GM12878 (cell line): ENCODE measurements around the gene ZBTB39. TPM values are rescaled to one million over a fixed set of nuclear protein-coding genes. Genes with fewer than 3 reads are reported as not detected.

Experiments
- ATF7 ChIP-seq: fragments of 450-650 bp; IDR thresholded peaks from 2 replicates; pipeline ENCODE4 v1.6.1; 2016; ENCODE audit warnings: low read depth, mild to moderate bottlenecking
- CHD2 ChIP-seq: IDR thresholded peaks from 2 replicates; pipeline ENCODE4 v1.6.1; 2011; ENCODE audit warnings: low read depth, low read length, improper control_type of control experiment, borderline replicate concordance
- EGR1 ChIP-seq, 2 experiments: IDR thresholded peaks; 1 replicate in 1 of 2; 2 replicates in 1 of 2; pipeline ENCODE4 v1.6.1; 2011 to 2012; ENCODE audit warnings: low read depth in 2 of 2, low read length in 2 of 2, borderline replicate concordance in 1 of 2, mild to moderate bottlenecking in 1 of 2, moderate library complexity in 1 of 2
- EP300 ChIP-seq, 2 experiments: fragments of 150-350 bp in 1 of 2; IDR thresholded peaks; 2 replicates each; pipeline ENCODE4 v1.6.1; 2011 to 2012; ENCODE audit warnings: low read depth in 2 of 2, low read length in 2 of 2, borderline replicate concordance in 1 of 2, improper control_type of control experiment in 1 of 2, inconsistent platforms in 1 of 2; ENCODE audit not compliant: control insufficient read depth in 1 of 2
- ESRRA ChIP-seq: IDR thresholded peaks from 2 replicates; pipeline ENCODE4 v1.6.1; 2012; ENCODE audit warnings: mild to moderate bottlenecking, low read length, improper control_type of control experiment
- GABPA ChIP-seq: IDR thresholded peaks from 2 replicates; pipeline ENCODE4 v1.6.1; 2014; ENCODE audit warnings: antibody characterized with exemption, low read depth, mild to moderate bottlenecking, inconsistent platforms
- HDAC2 ChIP-seq: fragments of 200-600 bp; sonication (generic); IDR thresholded peaks from 2 replicates; pipeline ENCODE4 v1.6.1; 2017
- IKZF2 ChIP-seq, 2 experiments: fragments of 450-650 bp; IDR thresholded peaks; 2 replicates each; pipeline ENCODE4 v1.6.1; 2017; ENCODE audit warnings: mild to moderate bottlenecking in 2 of 2, moderate library complexity in 2 of 2
- JUNB ChIP-seq: IDR thresholded peaks from 2 replicates; pipeline ENCODE4 v1.6.1; 2016; ENCODE audit warnings: antibody characterized with exemption, mild to moderate bottlenecking
- KLF5 ChIP-seq: fragments of 450-650 bp; IDR thresholded peaks from 2 replicates; pipeline ENCODE4 v1.6.1; 2014; ENCODE audit warnings: mild to moderate bottlenecking; ENCODE audit not compliant: partially characterized antibody
- MEF2B ChIP-seq: fragments of 450-650 bp; IDR thresholded peaks from 2 replicates; pipeline ENCODE4 v1.6.1; 2018; ENCODE audit warnings: mild to moderate bottlenecking, moderate library complexity; ENCODE audit not compliant: partially characterized antibody, poor library complexity, severe bottlenecking
- MTA2 ChIP-seq: fragments of 450-650 bp; IDR thresholded peaks from 2 replicates; pipeline ENCODE4 v1.6.1; 2016; ENCODE audit warnings: low read depth, mild to moderate bottlenecking, moderate library complexity
- NFYA ChIP-seq: IDR thresholded peaks from 2 replicates; pipeline ENCODE4 v1.6.1; 2011; ENCODE audit warnings: low read depth, mild to moderate bottlenecking, low read length, improper control_type of control experiment, borderline replicate concordance
- NR2C1 ChIP-seq: fragments of 450-650 bp; IDR thresholded peaks from 2 replicates; pipeline ENCODE4 v1.6.1; 2017; ENCODE audit warnings: antibody characterized with exemption, mild to moderate bottlenecking, moderate library complexity
- RAD21 ChIP-seq: IDR thresholded peaks from 2 replicates; pipeline ENCODE4 v1.6.1; 2011; ENCODE audit warnings: mild to moderate bottlenecking, low read depth, low read length, moderate library complexity; ENCODE audit not compliant: insufficient read depth
- SIN3A ChIP-seq: IDR thresholded peaks from 2 replicates; pipeline ENCODE4 v1.6.1; 2012; ENCODE audit warnings: low read depth, low read length, improper control_type of control experiment
- SMC3 ChIP-seq: IDR thresholded peaks from 2 replicates; pipeline ENCODE4 v1.6.1; 2011; ENCODE audit warnings: low read length, improper control_type of control experiment, borderline replicate concordance
- SP1 ChIP-seq: IDR thresholded peaks from one replicate; pipeline ENCODE4 v1.6.1; 2011; ENCODE audit warnings: low read depth, low read length
- SUZ12 ChIP-seq: fragments of 200-600 bp; sonication (generic); IDR thresholded peaks from one replicate; pipeline ENCODE4 v1.6.1; 2018; ENCODE audit warnings: antibody characterized with exemption, mild to moderate bottlenecking; ENCODE audit not compliant: unreplicated experiment
- TCF7 ChIP-seq: IDR thresholded peaks from 2 replicates; pipeline ENCODE4 v1.6.1; 2014; ENCODE audit warnings: antibody characterized with exemption, borderline replicate concordance
- WRNIP1 ChIP-seq: IDR thresholded peaks from 2 replicates; pipeline ENCODE4 v1.6.1; 2011; ENCODE audit warnings: low read depth, low read length, improper control_type of control experiment, borderline replicate concordance
- YBX1 ChIP-seq: fragments of 450-650 bp; IDR thresholded peaks from 2 replicates; pipeline ENCODE4 v1.6.1; 2016; ENCODE audit warnings: antibody characterized with exemption
- ZZZ3 ChIP-seq: IDR thresholded peaks from 2 replicates; pipeline ENCODE4 v1.6.1; 2011; ENCODE audit warnings: low read depth; ENCODE audit not compliant: control insufficient read depth, insufficient read length
- polyA plus RNA-seq, 11 experiments: library from polyadenylated mRNA; depleted of rRNA in 4 of 11; unstranded in 6 of 11; stranded (reverse) in 5 of 11; fragments of >200 nt; fragmentation: Nextera tagmentation in 4 of 11; fragmentation: Illumina TruSeq in 1 of 11; extraction: Ambion mirVana in 4 of 11; extraction: Trizol in 1 of 11; gene quantifications; 1 replicate in 1 of 11; 2 replicates in 10 of 11; pipeline versions ENCODE4 v1.2.1 to v1.2.3, GENCODE V29; 2011 to 2016; ENCODE audit warnings: inconsistent platforms in 2 of 11, missing spikeins in 2 of 11, low read depth in 1 of 11
- total RNA-seq, 4 experiments: library from RNA; depleted of rRNA in 3 of 4; stranded (reverse); fragments of >200 nt in 3 of 4; fragmentation: Illumina TruSeq in 1 of 4; extraction: Trizol in 1 of 4; gene quantifications; 2 replicates each; pipeline versions ENCODE4 v1.2.1 to v1.2.3, GENCODE V29; 2013 to 2021
- TF ChIP-seq, protein P1 (sequence below), 3 experiments: IDR thresholded peaks in 2 of 3; conservative IDR thresholded peaks in 1 of 3; 2 replicates each; pipeline ENCODE4 v1.5.1; 2011; ENCODE audit warnings: low read depth in 3 of 3, low read length in 3 of 3, mild to moderate bottlenecking in 3 of 3, control low read depth in 2 of 3, moderate library complexity in 2 of 3, inconsistent platforms in 1 of 3, mixed read lengths in 1 of 3; ENCODE audit not compliant: control insufficient read depth in 2 of 3, insufficient read depth in 1 of 3; ENCODE audit errors: extremely low read depth in 1 of 3
- TF ChIP-seq, protein P2 (sequence below): fragments of 450-650 bp; conservative IDR thresholded peaks from 2 replicates; pipeline ENCODE4 v1.6.1; 2017; ENCODE audit warnings: mild to moderate bottlenecking, moderate library complexity
- TF ChIP-seq, protein P3 (sequence below): IDR thresholded peaks from 2 replicates; pipeline ENCODE4 v1.6.1; 2012; ENCODE audit warnings: low read depth, low read length, improper control_type of control experiment

Gene ZBTB39
- total and polyA plus RNA-seq, 10 of the 15 experiments (the other 5 are each of a cell fraction or from before 2014, with no cell fraction given) = 0.88 to 6.8 (median 4.4) TPM

DNA sequence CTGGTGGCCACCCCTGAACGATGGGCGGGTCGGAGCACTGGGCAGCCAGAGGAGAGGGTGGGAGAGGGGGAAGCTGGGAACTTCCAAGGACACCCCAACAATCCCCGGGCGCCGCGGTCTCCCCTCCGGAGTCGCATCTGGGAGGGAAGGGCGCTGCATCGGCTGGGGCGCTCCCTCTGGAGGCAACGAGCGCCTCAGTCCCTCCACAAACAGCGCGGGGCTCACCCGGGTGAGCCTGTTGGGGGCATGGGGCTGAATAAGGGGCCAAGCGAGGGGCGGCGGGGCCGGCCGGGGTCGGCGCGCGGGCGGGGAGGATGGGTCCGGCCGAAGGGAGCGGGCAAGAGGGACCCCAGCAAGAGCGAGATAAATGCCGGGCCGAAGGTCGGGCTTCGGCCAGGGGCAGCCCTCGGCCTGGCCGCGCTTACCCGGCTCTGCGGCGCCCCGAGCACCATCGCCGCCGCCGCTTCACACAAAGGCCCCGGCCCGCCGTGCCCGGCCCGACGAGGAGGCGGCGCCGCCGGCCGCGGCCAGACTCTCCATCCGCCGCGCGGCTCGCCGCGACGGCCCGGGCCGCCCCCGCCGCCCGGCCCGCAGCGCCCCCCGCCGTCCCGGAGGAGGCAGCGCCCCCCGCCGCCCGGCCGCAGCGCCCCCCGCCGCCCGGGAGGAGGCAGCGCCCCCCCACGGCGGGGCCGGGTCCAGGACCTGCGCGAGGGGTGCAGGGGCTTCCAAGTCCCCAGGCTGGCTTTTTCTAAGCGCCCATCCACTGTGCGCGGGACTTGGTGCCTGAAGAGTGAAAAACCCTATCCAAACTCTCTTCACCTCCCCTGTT is at the start of gene ZBTB39 (continued):
- TF ChIP-seq, protein P1, sequence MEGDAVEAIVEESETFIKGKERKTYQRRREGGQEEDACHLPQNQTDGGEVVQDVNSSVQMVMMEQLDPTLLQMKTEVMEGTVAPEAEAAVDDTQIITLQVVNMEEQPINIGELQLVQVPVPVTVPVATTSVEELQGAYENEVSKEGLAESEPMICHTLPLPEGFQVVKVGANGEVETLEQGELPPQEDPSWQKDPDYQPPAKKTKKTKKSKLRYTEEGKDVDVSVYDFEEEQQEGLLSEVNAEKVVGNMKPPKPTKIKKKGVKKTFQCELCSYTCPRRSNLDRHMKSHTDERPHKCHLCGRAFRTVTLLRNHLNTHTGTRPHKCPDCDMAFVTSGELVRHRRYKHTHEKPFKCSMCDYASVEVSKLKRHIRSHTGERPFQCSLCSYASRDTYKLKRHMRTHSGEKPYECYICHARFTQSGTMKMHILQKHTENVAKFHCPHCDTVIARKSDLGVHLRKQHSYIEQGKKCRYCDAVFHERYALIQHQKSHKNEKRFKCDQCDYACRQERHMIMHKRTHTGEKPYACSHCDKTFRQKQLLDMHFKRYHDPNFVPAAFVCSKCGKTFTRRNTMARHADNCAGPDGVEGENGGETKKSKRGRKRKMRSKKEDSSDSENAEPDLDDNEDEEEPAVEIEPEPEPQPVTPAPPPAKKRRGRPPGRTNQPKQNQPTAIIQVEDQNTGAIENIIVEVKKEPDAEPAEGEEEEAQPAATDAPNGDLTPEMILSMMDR (IDR thresholded peaks at IDR 0.05 in 2 of 3, conservative IDR thresholded peaks at IDR 0.05 in 1 of 3; ENCODE audit: control insufficient read depth in 2 of 3, extremely low read depth in 1 of 3, insufficient read depth in 1 of 3, low read depth in 3 of 3, low read length in 3 of 3) = peak; percentile 48 to 61 (median 58)
- no peak for TF ChIP-seq ATF7
- TF ChIP-seq CHD2 = no peak
- no peak for TF ChIP-seq SP1
- TF ChIP-seq SUZ12 = no peak
- TF ChIP-seq TCF7 = no peak
- TF ChIP-seq MTA2 = no peak
- TF ChIP-seq MEF2B = no peak
- TF ChIP-seq, protein P2, sequence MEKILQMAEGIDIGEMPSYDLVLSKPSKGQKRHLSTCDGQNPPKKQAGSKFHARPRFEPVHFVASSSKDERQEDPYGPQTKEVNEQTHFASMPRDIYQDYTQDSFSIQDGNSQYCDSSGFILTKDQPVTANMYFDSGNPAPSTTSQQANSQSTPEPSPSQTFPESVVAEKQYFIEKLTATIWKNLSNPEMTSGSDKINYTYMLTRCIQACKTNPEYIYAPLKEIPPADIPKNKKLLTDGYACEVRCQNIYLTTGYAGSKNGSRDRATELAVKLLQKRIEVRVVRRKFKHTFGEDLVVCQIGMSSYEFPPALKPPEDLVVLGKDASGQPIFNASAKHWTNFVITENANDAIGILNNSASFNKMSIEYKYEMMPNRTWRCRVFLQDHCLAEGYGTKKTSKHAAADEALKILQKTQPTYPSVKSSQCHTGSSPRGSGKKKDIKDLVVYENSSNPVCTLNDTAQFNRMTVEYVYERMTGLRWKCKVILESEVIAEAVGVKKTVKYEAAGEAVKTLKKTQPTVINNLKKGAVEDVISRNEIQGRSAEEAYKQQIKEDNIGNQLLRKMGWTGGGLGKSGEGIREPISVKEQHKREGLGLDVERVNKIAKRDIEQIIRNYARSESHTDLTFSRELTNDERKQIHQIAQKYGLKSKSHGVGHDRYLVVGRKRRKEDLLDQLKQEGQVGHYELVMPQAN = 0 out of 2 replicates have a peak, but pooled peaks have one; percentile 53
- TF ChIP-seq IKZF2 (IDR thresholded peaks at IDR 0.05) = no peak
- TF ChIP-seq ESRRA = no peak
- peak; percentile 27; the same call in 1 of the 2 replicates for TF ChIP-seq NR2C1
- no peak for TF ChIP-seq YBX1
- TF ChIP-seq SIN3A = no peak
- TF ChIP-seq RAD21 = peak; percentile 26; the same call in 1 of the 2 replicates
- TF ChIP-seq, protein P3, sequence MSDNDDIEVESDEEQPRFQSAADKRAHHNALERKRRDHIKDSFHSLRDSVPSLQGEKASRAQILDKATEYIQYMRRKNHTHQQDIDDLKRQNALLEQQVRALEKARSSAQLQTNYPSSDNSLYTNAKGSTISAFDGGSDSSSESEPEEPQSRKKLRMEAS = no peak
- TF ChIP-seq SMC3 = no peak
- TF ChIP-seq KLF5 = no peak
- no peak for TF ChIP-seq EP300 (IDR thresholded peaks at IDR 0.05; ENCODE audit: borderline replicate concordance in 1 of 2, control insufficient read depth in 1 of 2, low read depth in 2 of 2, low read length in 2 of 2)
- TF ChIP-seq HDAC2 = no peak
- TF ChIP-seq WRNIP1 = no peak
- no peak for TF ChIP-seq JUNB
- no peak for TF ChIP-seq ZZZ3
- peak in 1 of 2 experiments; percentile 79; a peak in 2 of 3 replicates for TF ChIP-seq EGR1 (IDR thresholded peaks at IDR 0.05; ENCODE audit: borderline replicate concordance in 1 of 2, low read depth in 2 of 2, low read length in 2 of 2)
- TF ChIP-seq GABPA = no peak
- no peak for TF ChIP-seq NFYA
